H1 (cell line): Measurements from ENCODE around the gene MIB1. TPM values are rescaled to one million over a fixed set of nuclear protein-coding genes. Genes with fewer than 3 reads are reported as not detected.

Source experiments
- CTBP2 ChIP-seq: IDR thresholded peaks from 2 replicates; pipeline ENCODE4 v1.7.0; 2011; ENCODE audit warnings: borderline replicate concordance, mild to moderate bottlenecking, moderate library complexity, mixed read lengths, low read length; ENCODE audit not compliant: insufficient read depth, insufficient read length
- POLR2AphosphoS5 ChIP-seq: IDR thresholded peaks from 2 replicates; pipeline ENCODE4 v1.6.1; 2011; ENCODE audit warnings: low read depth, low read length
- TBP ChIP-seq: IDR thresholded peaks from 2 replicates; pipeline ENCODE4 v1.6.1; 2011; ENCODE audit warnings: low read depth, low read length, improper control_type of control experiment
- polyA plus RNA-seq, 7 experiments: library from polyadenylated mRNA; depleted of rRNA in 3 of 7; stranded (reverse) in 5 of 7; unstranded in 2 of 7; fragments of >200 nt in 5 of 7; fragments of 200-250 nt in 2 of 7; gene quantifications; 1 replicate in 5 of 7; 2 replicates in 1 of 7; 4 replicates in 1 of 7; pipeline versions ENCODE4 v1.2.1 to v1.2.3, GENCODE V29; 2011 to 2013; ENCODE audit warnings: missing spikeins in 2 of 7, mixed read lengths in 2 of 7
- total RNA-seq: library from RNA; stranded (reverse); fragmentation: NEBNext Ultra II Directional; extraction: Animal tissue kit (Norgen Biotek cat#: 25700); gene quantifications from 2 replicates; pipeline ENCODE4 v1.2.1, GENCODE V29; 2021

Gene MIB1
- total and polyA plus RNA-seq, 2 of the 8 experiments (the other 6 are each of a cell fraction or from before 2014, with no cell fraction given), result 8.2 to 60.3 TPM

- no peak for TF ChIP-seq POLR2AphosphoS5
- no peak for TF ChIP-seq CTBP2
- no peak for TF ChIP-seq TBP
Observed at GRCh38 chr18:21759836-21760235, 19.2 kb downstream of the MIB1 start (continued).
